Stimulated activated naive CD8-positive, alpha-beta T cell treated with anti-CD3 and anti-CD28 coated beads, Interleukin-15, Interleukin-2, amounts not matched to agents 100 ng/mL and 50 ng/mL, for 24 hours (primary cell): ENCODE data around the gene OLFML2B.

Source experiments
- H3K27ac Mint-ChIP-seq: one replicate; pipeline ENCODE4 v1.8.0; 2021; ENCODE audit warnings: mild to moderate bottlenecking, mixed read lengths
- H3K27me3 Mint-ChIP-seq: one replicate; pipeline ENCODE4 v1.8.0; 2021; ENCODE audit warnings: mixed read lengths
- H3K36me3 Mint-ChIP-seq: one replicate; pipeline ENCODE4 v1.8.0; 2021; ENCODE audit warnings: low read depth, mixed read lengths
- H3K4me1 Mint-ChIP-seq: one replicate; pipeline ENCODE4 v1.8.0; 2021; ENCODE audit warnings: low read depth, mixed read lengths
- H3K4me3 Mint-ChIP-seq: one replicate; pipeline ENCODE4 v1.8.0; 2021; ENCODE audit warnings: mild to moderate bottlenecking, mixed read lengths
- H3K9me3 Mint-ChIP-seq: one replicate; pipeline ENCODE4 v1.8.0; 2021; ENCODE audit warnings: mixed read lengths

The OLFML2B gene

DNA sequence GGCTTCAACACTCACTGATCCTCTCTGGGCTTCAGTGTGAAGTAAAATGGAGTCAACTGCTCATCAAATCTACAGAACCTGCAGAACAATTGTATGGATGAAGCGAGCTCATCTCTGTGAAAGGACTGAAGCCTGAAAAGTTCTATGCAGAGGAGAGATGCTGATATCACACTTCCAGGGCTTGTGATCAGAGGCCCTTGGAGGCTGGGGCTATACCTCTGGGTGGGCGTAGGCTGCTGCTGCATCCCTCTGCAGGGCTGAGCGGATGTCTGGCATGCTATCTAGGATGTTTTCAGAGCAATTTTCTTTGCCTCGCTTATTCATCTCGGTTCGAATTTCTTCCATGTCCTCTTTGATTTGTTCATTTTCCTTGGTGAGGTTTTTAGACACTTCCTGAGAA is 17.6 kb downstream of the OLFML2B start:
- Mint-ChIP-seq H3K9me3 (no peaks in the 10 kb centered on the region), H3K27ac (no peak overlapping the region), H3K27me3 (peaks cover 6% of the 10 kb centered on the region), H3K4me1 (no peaks in the 10 kb centered on the region), H3K36me3 (no peaks in the 10 kb centered on the region), H3K4me3 (no peak overlapping the region)

DNA sequence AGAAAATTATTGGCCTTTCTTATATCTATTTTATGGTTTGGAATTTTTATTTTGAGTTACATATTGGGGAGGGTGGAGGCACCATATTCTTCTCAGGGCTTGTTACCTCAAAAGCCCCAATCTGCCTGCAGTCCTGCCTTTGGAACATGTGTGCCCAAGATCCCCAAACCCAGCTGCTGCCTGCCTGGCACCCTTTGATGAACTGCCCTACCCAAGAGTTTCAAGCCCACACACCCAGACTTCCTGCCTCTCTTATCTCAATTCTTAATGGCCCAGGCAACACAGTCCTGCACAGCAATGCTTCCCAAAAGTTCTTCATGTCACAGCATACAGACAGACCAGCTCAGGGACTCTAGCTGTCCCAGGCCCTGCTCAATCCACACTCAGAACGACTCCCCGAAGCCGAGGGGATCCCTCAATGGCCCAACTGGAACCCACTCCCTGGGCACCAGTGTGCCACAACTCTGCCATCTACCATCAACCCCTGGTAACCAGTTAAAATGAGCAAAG is 19.2 kb downstream of the OLFML2B start:
- Mint-ChIP-seq H3K27ac (no peak overlapping the region), H3K36me3 (no peaks in the 10 kb centered on the region), H3K4me3 (no peak overlapping the region), H3K4me1 (no peaks in the 10 kb centered on the region), H3K27me3 (peaks cover 6% of the 10 kb centered on the region), H3K9me3 (no peaks in the 10 kb centered on the region)

GRCh38 chr1:162003830-162004215 is 19.8 kb downstream of the OLFML2B start:
- Mint-ChIP-seq H3K4me3 (no peak overlapping the region), H3K36me3 (no peaks in the 10 kb centered on the region), H3K9me3 (no peaks in the 10 kb centered on the region), H3K4me1 (no peaks in the 10 kb centered on the region), H3K27ac (no peak overlapping the region), H3K27me3 (peaks cover 6% of the 10 kb centered on the region)

DNA sequence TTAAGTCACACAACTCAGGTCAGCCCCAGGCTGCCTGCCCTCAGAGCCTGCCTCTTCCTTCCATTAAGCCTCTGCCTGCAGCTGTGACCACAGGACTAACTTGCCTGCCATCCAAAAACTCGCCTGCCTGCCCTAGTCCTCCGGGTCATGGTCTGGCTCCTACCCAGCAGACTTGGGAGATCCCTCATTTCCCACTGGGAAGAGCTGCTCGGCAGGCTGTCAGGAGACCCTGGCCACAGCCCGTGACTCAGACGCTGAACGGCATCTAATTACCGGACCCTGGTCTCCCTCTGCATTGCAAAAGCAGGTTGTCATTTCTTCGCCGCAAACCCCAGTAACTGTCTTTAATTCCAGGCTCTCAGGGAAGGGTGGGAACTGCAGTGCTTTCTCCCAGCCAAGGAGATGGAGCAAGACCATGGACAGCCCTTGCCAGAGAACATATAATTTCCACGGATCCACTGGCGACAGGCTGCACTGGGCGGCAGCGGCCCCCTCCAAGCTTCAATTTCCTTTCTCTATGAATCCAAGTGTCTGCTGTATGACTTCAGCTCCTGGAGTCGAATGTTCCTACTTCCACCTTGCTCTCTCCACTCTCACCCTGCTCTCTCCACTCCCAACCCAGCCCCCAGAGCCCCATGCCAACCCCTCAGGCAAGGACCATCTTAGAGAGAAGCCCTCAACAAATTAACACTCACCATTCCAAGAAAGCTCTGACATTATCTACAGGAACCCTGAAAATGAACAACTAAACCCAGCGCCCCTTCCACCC is 20.4 kb downstream of the OLFML2B start:
- Mint-ChIP-seq H3K27me3 (peaks cover 6% of the 10 kb centered on the region), H3K27ac (no peak overlapping the region), H3K9me3 (no peaks in the 10 kb centered on the region), H3K36me3 (no peaks in the 10 kb centered on the region), H3K4me1 (no peaks in the 10 kb centered on the region), H3K4me3 (no peak overlapping the region)

GRCh38 chr1:162000053-162000420 is 23.6 kb downstream of the OLFML2B start:
- Mint-ChIP-seq H3K27me3 (peaks cover 5% of the 10 kb centered on the region), H3K4me3 (no peak overlapping the region), H3K9me3 (no peaks in the 10 kb centered on the region), H3K36me3 (no peaks in the 10 kb centered on the region), H3K4me1 (no peaks in the 10 kb centered on the region), H3K27ac (no peak overlapping the region)

DNA sequence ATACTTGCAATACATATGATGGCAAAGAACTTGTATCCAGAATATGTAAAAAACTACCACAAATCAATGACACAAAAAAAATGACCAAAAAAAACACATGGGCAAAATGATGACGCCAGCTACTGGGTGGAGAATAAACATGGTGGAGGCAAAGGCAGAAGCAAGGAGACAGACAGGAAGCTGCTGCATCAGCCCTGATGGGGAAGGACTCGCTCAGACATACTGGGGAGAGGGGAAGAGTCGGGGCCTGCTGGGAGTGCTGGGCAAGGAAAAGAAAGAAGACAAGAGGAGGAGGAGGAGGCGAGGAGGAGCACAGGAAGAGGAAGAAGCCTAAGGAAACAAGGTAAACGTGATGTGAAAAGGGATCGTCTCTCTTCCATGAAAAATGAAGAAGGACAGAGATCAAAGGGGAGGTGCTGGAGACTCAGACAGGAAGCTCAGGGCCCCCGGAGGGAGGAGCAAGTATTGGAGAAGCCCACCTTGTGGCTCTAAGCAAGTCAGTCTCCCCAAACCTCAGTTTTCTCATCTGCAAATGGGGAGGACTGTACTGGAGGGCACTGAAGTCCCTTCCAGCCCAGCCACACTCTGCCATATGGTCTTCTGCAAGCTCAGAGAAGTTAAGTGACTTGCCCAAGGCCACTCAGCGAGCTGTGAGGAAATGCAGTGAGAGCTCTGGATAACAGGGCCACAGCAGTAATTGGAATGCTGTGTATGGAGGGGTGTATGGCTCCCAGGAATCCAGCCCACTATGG is 24.2 kb downstream of the OLFML2B start:
- H3K4me1 Mint-ChIP-seq = no peaks in the 10 kb centered on the region
- no peaks in the 10 kb centered on the region for H3K27me3 Mint-ChIP-seq
- no peaks in the 10 kb centered on the region for H3K36me3 Mint-ChIP-seq
- no peak overlapping the region for H3K4me3 Mint-ChIP-seq
- no peak overlapping the region for H3K27ac Mint-ChIP-seq
- H3K9me3 Mint-ChIP-seq = no peaks in the 10 kb centered on the region

- H3K36me3 Mint-ChIP-seq = no peaks in the 10 kb centered on the region
- H3K9me3 Mint-ChIP-seq = no peaks in the 10 kb centered on the region
- no peaks in the 10 kb centered on the region for H3K27me3 Mint-ChIP-seq
- H3K27ac Mint-ChIP-seq = no peak overlapping the region
- H3K4me3 Mint-ChIP-seq = no peak overlapping the region
- no peaks in the 10 kb centered on the region for H3K4me1 Mint-ChIP-seq
Measured at GRCh38 chr1:161998811-161999210, 24.9 kb downstream of the OLFML2B start.

GRCh38 chr1:161997152-161997551 is 26.5 kb downstream of the OLFML2B start:
- Mint-ChIP-seq H3K36me3 (no peaks in the 10 kb centered on the region), H3K27me3 (no peaks in the 10 kb centered on the region), H3K27ac (no peak overlapping the region), H3K4me3 (no peak overlapping the region), H3K4me1 (no peaks in the 10 kb centered on the region), H3K9me3 (no peaks in the 10 kb centered on the region)

DNA sequence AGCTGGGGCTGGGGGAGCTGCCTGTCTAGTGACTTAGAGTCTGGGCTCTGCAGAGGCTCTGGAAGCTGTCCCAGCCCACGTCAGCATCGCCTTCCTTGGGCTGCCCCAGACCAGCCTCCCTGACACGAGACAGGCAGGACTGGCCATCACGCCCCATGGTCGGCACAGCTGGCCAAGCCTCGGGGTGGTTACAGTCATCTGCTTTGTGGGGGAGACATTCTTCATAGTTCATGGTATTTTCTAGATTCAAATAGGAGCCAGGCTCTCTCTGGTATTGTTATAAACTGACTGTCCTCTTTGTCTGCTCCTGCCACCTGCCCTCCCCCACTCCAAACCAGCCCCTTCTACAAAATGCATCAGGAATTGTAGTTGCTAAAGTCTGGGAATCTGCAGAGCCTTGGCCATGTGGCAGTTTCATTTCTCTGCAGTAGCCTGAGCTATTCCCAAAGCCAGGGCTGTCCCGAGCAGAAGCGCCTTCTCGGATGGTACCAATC is 29.4 kb downstream of the OLFML2B start:
- no peaks in the 10 kb centered on the region for H3K27me3 Mint-ChIP-seq
- no peak overlapping the region for H3K27ac Mint-ChIP-seq
- no peaks in the 10 kb centered on the region for H3K36me3 Mint-ChIP-seq
- H3K9me3 Mint-ChIP-seq = no peaks in the 10 kb centered on the region
- no peaks in the 10 kb centered on the region for H3K4me1 Mint-ChIP-seq
- H3K4me3 Mint-ChIP-seq = no peak overlapping the region

DNA sequence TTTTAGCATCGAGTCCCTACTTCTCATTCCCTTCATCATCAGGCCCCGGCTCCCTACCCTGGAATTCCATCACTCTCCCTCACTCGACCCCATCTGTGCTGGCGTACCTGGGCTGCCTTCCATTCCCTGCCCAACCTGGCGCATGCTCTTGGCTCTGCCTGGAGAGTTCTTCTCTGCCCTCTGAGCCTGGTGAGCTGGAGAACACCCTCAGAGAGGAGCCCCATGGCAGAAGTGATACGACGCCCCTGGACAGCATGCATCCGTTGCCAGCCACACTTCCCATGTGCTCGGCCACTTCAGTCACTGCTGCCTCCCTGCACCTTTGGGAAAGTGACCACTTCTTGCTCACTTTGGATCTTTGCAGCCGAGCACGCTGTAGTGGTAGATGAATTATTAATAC is 30.1 kb downstream of the OLFML2B start:
- H3K27ac Mint-ChIP-seq = no peak overlapping the region
- no peak overlapping the region for H3K4me3 Mint-ChIP-seq
- H3K4me1 Mint-ChIP-seq = no peaks in the 10 kb centered on the region

DNA sequence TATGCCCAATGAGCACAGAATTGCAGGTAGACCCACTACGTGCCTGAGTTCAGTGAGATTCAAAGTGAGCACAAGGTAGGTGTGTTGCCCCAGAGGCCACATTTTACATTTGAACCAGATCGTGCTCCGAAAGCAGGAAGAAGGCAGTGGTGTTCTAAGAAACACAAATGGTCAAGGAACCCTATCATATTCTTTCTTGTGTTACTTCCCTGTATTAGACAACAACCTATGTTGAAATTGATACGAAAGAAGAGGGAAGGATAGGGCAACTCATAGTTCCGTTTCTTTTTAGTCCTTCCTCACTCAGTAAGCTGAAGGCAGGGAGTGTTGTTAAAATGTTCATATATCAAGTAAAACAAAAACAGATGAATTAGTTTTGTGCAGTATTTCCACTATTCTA is 33.9 kb downstream of the OLFML2B start:
- no peaks in the 10 kb centered on the region for H3K36me3 Mint-ChIP-seq
- no peaks in the 10 kb centered on the region for H3K27me3 Mint-ChIP-seq
- H3K9me3 Mint-ChIP-seq = peaks cover 4% of the 10 kb centered on the region
- H3K4me1 Mint-ChIP-seq = no peaks in the 10 kb centered on the region
- H3K4me3 Mint-ChIP-seq = no peak overlapping the region
- no peak overlapping the region for H3K27ac Mint-ChIP-seq

More for the DNA sequence above, 30.1 kb downstream of the OLFML2B start:
- no peaks in the 10 kb centered on the region for H3K27me3 Mint-ChIP-seq
- no peaks in the 10 kb centered on the region for H3K9me3 Mint-ChIP-seq
- H3K36me3 Mint-ChIP-seq = no peaks in the 10 kb centered on the region

- Mint-ChIP-seq H3K4me3 (no peak overlapping the region), H3K4me1 (no peaks in the 10 kb centered on the region), H3K27ac (no peak overlapping the region), H3K36me3 (no peaks in the 10 kb centered on the region), H3K9me3 (peaks cover 4% of the 10 kb centered on the region), H3K27me3 (no peaks in the 10 kb centered on the region)
Measured at GRCh38 chr1:161989108-161989507, 34.6 kb downstream of the OLFML2B start.

DNA sequence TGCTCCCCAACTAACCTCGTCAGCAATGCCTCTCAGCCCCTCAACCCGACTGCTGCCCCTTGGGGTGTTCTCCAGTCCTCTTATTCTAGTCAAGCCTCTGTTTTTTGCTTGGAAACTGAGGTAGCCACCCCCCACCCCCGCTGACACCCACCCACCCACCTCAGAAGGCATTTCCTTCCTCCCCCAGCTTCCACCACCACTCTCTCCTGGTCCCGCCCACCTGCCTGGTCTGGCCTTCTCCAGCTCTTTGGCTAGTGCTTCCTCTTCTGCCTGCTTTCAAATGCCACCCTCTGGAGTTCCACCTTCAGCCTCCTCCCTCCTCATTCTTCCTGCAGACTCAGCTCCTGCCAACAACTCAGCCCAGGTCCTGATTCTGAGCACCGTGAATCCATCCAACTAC is 35.3 kb downstream of the OLFML2B start:
- no peak overlapping the region for H3K4me3 Mint-ChIP-seq
- H3K4me1 Mint-ChIP-seq = no peaks in the 10 kb centered on the region
- H3K9me3 Mint-ChIP-seq = peaks cover 4% of the 10 kb centered on the region
- no peaks in the 10 kb centered on the region for H3K36me3 Mint-ChIP-seq
- no peaks in the 10 kb centered on the region for H3K27me3 Mint-ChIP-seq
- no peak overlapping the region for H3K27ac Mint-ChIP-seq

DNA sequence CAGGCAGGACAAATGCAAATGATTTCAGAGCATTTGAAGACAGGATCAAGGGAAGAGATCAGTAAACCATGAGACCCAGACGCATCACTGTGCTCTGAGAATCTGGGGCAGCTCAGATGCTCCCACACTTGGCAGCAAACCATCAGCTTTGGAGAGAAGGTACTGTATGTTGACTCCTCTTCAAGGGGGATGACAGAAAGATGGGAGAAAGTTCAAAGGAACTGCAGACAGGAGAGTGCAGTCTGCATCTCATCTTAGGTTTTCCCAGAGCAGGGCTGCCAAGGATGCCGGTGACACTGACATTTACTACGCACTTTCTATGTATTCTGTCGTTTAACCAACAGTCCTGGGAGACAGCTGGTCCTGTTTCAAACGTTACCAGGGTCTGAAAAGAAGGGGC is 35.8 kb downstream of the OLFML2B start:
- Mint-ChIP-seq H3K27me3 (no peaks in the 10 kb centered on the region), H3K9me3 (peaks cover 4% of the 10 kb centered on the region), H3K4me3 (no peak overlapping the region), H3K36me3 (no peaks in the 10 kb centered on the region), H3K4me1 (no peaks in the 10 kb centered on the region), H3K27ac (no peak overlapping the region)

GRCh38 chr1:161987303-161987702 is 36.4 kb downstream of the OLFML2B start:
- Mint-ChIP-seq H3K4me1 (no peaks in the 10 kb centered on the region), H3K4me3 (no peak overlapping the region), H3K27ac (no peak overlapping the region), H3K27me3 (no peaks in the 10 kb centered on the region), H3K9me3 (peaks cover 4% of the 10 kb centered on the region), H3K36me3 (no peaks in the 10 kb centered on the region)
